ENCODE measurements around the gene BAD. TPM values are rescaled to one million over a fixed set of nuclear protein-coding genes. Genes with fewer than 3 reads are reported as not detected.

BAD gene
- total and polyA plus RNA-seq, 2 of the 13 experiments (the other 11 are each of a cell fraction or from before 2014, with no cell fraction given): 17.9 to 28.5 TPM

DNA sequence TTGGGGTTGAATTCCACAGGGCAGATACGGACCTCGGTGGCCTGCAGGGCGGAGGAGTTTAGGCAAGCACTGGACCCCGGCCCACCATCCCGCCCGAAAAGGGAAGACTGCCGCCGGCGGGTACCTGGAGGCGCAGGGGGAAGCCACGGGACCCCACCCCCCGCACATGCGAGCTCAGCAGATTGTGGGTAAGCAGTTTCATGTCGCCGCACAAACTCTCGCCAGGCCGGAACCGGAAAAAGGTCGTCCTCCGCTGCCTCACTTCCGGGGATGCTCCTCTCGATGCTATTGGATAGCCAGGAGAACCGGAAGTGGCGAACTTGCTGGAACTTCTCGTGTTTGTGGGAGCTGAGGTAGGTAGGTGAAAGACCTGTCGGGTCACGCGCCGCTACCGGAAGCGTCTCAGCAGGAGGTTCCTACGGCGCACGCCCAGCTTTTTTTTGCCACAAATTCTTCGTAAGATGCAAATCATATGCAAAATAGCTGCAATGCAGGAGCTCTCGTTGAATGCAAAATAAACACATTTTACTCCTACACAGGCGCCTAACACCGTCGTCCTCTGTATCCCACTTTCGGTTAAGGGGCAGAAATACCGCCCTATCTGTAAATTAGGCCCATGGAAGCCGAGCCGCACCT lies 33.0 kb upstream of the BAD start, which contains the start of gene TRMT112 (continued):
- TF ChIP-seq MAFF (IDR thresholded peaks at IDR 0.05; ENCODE audit: low read depth, low read length): peak; percentile 87
- peak; percentile 100 for TF ChIP-seq SNAPC2 (CRISPR knock-in tag; IDR thresholded peaks at IDR 0.05)
- TF ChIP-seq CBX5 (CRISPR knock-in tag; IDR thresholded peaks at IDR 0.05; ENCODE audit: borderline replicate concordance): no peak
- 0 out of 2 replicates have a peak, but pooled peaks have one; percentile 3 for TF ChIP-seq ZNF558 (CRISPR knock-in tag; IDR thresholded peaks at IDR 0.05; ENCODE audit: borderline replicate concordance)
- TF ChIP-seq ATF1 (CRISPR knock-in tag; IDR thresholded peaks at IDR 0.05): peak; percentile 90
- no peak for TF ChIP-seq MTF1 (CRISPR knock-in tag; IDR thresholded peaks at IDR 0.05)
- 0 out of 2 replicates have a peak, but pooled peaks have one; percentile 2 for TF ChIP-seq U2AF2 (IDR thresholded peaks at IDR 0.05; ENCODE audit: low read depth, low read length)
- peak; percentile 86 for TF ChIP-seq AGO2 (optimal IDR thresholded peaks at IDR 0.05; ENCODE audit: low read depth, low read length)
- peak; percentile 58; the same call in 1 of the 2 replicates for TF ChIP-seq ZNF709 (CRISPR knock-in tag; IDR thresholded peaks at IDR 0.05)

DNA sequence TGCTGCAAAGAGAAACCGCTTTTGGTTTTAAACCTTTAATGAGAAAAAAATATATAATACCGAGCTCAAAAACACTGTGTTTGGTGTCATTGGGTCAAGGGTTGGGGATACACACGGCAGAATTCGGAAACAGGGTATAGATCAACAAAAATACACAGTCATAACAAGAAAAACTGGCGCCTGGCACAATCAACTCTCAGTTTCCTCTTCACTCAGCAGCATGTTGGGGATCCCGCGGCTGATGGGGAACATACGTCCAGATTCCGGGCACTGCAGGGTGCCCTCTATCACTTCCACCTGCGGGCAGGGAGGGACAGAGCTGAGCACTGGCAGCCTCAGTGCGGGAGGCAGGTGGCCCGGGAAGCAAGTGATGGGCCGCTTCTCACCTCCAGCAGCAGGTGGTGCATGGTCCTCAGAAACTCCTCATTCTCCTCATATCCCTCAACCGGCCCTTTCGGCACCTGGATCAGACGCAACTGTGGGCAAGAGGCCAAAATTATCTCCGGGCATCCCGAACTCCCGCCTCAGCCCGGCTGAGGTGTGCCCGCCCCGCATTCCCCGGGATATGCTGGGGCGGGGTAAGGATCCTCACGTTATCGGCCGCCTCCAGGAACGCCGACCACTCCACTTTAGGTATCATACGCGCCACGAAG lies 32.3 kb upstream of the BAD start:
- intact Hi-C loops (cut with micrococcal nuclease; ENCODE audit: unreplicated experiment): loop anchor here (2.0 kb wide), 1 partner anchor 42 kb away; the partner anchor contains the start of gene RPS6KA4
- TF ChIP-seq DNMT3B (CRISPR knock-in tag; conservative IDR thresholded peaks at IDR 0.05): no peak
- TF ChIP-seq ELF3 (CRISPR knock-in tag; IDR thresholded peaks at IDR 0.05): no peak
- TF ChIP-seq HNRNPLL (IDR thresholded peaks at IDR 0.05; ENCODE audit: low read depth, low read length, poor library complexity, severe bottlenecking): no peak
- peak; percentile 13; the same call in 1 of the 2 replicates for TF ChIP-seq STAG1 (CRISPR knock-in tag; IDR thresholded peaks at IDR 0.05)
- TF ChIP-seq TEAD2 (CRISPR knock-in tag; IDR thresholded peaks at IDR 0.05): 0 out of 2 replicates have a peak, but pooled peaks have one; percentile 10
- TF ChIP-seq NCOA5 (CRISPR knock-in tag; IDR thresholded peaks at IDR 0.05): 0 out of 2 replicates have a peak, but pooled peaks have one; percentile 22
- TF ChIP-seq, protein P1, sequence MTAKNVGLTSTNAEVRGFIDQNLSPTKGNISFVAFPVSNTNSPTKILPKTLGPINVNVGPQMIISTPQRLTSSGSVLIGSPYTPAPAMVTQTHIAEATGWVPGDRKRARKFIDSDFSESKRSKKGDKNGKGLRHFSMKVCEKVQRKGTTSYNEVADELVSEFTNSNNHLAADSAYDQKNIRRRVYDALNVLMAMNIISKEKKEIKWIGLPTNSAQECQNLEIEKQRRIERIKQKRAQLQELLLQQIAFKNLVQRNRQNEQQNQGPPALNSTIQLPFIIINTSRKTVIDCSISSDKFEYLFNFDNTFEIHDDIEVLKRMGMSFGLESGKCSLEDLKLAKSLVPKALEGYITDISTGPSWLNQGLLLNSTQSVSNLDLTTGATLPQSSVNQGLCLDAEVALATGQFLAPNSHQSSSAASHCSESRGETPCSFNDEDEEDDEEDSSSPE (CRISPR knock-in tag; IDR thresholded peaks at IDR 0.05): no peak
- peak; percentile 72 for TF ChIP-seq RBM22 (optimal IDR thresholded peaks at IDR 0.05; ENCODE audit: low read length)
- TF ChIP-seq, protein P2, sequence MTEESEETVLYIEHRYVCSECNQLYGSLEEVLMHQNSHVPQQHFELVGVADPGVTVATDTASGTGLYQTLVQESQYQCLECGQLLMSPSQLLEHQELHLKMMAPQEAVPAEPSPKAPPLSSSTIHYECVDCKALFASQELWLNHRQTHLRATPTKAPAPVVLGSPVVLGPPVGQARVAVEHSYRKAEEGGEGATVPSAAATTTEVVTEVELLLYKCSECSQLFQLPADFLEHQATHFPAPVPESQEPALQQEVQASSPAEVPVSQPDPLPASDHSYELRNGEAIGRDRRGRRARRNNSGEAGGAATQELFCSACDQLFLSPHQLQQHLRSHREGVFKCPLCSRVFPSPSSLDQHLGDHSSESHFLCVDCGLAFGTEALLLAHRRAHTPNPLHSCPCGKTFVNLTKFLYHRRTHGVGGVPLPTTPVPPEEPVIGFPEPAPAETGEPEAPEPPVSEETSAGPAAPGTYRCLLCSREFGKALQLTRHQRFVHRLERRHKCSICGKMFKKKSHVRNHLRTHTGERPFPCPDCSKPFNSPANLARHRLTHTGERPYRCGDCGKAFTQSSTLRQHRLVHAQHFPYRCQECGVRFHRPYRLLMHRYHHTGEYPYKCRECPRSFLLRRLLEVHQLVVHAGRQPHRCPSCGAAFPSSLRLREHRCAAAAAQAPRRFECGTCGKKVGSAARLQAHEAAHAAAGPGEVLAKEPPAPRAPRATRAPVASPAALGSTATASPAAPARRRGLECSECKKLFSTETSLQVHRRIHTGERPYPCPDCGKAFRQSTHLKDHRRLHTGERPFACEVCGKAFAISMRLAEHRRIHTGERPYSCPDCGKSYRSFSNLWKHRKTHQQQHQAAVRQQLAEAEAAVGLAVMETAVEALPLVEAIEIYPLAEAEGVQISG (CRISPR knock-in tag; IDR thresholded peaks at IDR 0.05): no peak
- TF ChIP-seq ELF4 (CRISPR knock-in tag; IDR thresholded peaks at IDR 0.05; ENCODE audit: borderline replicate concordance): no peak

More for the DNA sequence above, 32.3 kb upstream of the BAD start:
- Histone ChIP-seq H3K4me2 (ENCODE audit: low read depth, low read length) (peak overlapping the region; percentile 99), H3K36me3 (replicated peaks in 1 of 2; ENCODE audit: control insufficient read depth in 1 of 2, insufficient read depth in 2 of 2, low read length in 2 of 2) (peaks cover 1 to 33% of the 10 kb centered on the region in 2 experiments; a peak in 3 of 5 replicates), H3K9me3 (ENCODE audit: low read length) (no peaks in the 10 kb centered on the region), H3K4me3 (replicated peaks in 1 of 3; ENCODE audit: insufficient read depth in 1 of 3, low read depth in 2 of 3, low read length in 3 of 3) (peak overlapping the region; percentile 97 to 99 (median 99)), H3K4me1 (ENCODE audit: insufficient read depth, low read length) (peaks cover 22% of the 10 kb centered on the region), H3K9ac (ENCODE audit: insufficient read depth, low read depth, low read length) (peak overlapping the region; percentile 94), H4K20me1 (ENCODE audit: insufficient read depth, low read length) (no peaks in the 10 kb centered on the region), H2AFZ (ENCODE audit: low read length) (no peak overlapping the region), H3K27ac (ENCODE audit: extremely low read length, insufficient read depth, low read length) (peak overlapping the region; percentile 98), H3K27me3 (ENCODE audit: control insufficient read depth in 1 of 2, insufficient read depth in 2 of 2, low read length in 2 of 2) (no peaks in the 10 kb centered on the region; a peak in 1 of 5 replicates), H3K79me2 (ENCODE audit: insufficient read depth, low read length) (peaks cover 15% of the 10 kb centered on the region)
- in situ Hi-C loops (cut with HindIII; ENCODE audit: extremely low pct_ligation_motif_present, low pct_unique_long_range_greater_than_20kb): no loop called here
- FAIRE-seq (no peak), DNase-seq (ENCODE audit: low spot score) (peak; percentile 41), ATAC-seq (peak; percentile 12)
- WGBS (ENCODE audit: low lambda C conversion rate): 4% methylated on average over 13 of the region's 32 CpGs
- POLR2A ChIA-PET: interaction anchor here (0.8 to 4.5 kb wide), 17 partner anchors 11 to 462 kb away, joined by 3 to 103 read pairs (median 9); partner anchors contain the start of genes BAD, CATSPERZ, ESRRA and FKBP2
- TSS peak; percentile 100 for BruUV-seq (replicated peaks)
- CTCF ChIA-PET (ENCODE audit: low intra/inter-chr PET ratio, low total read pairs): no interaction called here
